Non-pigmented ciliary epithelial cell (primary cell): Measurements from ENCODE around the gene FAM216A.
"Not testable (repeated sequence)": the region's sequence is repeated elsewhere in the genome, so short reads cannot be mapped to it uniquely, and the experiment has no call there.

Experiments
- DNase-seq: peaks from one replicate; pipeline ENCODE4 v3.0.0-alpha.2; 2010; ENCODE audit warnings: low read depth

The FAM216A gene, protein sequence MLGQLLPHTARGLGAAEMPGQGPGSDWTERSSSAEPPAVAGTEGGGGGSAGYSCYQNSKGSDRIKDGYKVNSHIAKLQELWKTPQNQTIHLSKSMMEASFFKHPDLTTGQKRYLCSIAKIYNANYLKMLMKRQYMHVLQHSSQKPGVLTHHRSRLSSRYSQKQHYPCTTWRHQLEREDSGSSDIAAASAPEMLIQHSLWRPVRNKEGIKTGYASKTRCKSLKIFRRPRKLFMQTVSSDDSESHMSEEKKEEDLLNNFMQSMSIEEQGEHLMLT

GRCh38 chr12:110468214-110469048 is at the start of gene FAM216A, which contains the start of gene GPN3:
TSS of gene FAM216A (plus strand) at chr12:110468845. CDS start at chr12:110468876, 31 bp downstream.
TSS of gene GPN3 (minus strand) at chr12:110468257. CDS start at chr12:110468203, 54 bp downstream.
- DNase-seq: peak; percentile 92

GRCh38 chr12:110420644-110421043 is 48.0 kb upstream of the FAM216A start:
- not testable (repeated sequence) for DNase-seq

DNA sequence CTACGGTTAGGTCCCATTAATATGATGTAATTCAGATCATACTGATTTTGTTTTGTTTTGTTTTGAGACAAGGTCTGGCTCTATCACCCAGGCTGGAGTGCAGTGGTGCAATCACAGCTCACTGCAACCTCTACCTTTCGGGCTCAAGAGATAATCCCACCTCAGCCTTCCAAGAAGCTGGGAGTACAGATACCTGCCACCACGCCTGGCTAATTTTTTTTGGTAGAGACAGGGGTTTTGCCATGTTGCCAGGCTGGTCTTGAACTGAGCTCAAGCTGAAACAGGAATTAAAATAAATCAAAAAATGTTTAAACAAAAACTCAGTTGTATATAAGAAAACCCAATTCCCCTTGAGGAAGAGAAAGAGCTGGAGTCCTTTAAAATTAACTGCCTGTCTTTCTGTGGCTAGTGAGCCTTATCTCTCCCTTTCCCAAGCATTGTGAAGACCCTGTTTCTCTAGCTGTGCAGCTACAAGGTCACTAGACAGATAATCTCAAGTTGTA is 47.4 kb upstream of the FAM216A start:
- no peak for DNase-seq

DNA sequence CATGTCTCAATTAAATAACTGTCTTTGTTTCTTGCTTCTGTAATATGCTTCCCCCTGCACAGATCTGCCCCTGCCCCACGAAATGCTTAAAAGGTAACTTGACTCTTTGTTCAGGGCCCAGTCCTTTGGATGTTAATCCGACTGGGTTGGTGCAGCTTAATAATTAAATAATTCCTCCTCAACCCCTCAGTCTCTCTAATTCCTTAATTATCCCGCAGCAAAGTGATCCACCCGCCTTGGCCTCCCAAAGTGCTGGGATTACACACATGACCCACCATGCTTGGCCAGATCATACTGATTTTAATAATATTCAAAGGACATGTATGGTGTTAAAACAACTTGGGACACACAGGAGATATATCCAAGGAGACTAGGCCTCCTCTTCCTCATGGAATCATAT is 46.9 kb upstream of the FAM216A start:
- no peak for DNase-seq

- no peak for DNase-seq
Measured at GRCh38 chr12:110424237-110424636, 44.4 kb upstream of the FAM216A start.

DNA sequence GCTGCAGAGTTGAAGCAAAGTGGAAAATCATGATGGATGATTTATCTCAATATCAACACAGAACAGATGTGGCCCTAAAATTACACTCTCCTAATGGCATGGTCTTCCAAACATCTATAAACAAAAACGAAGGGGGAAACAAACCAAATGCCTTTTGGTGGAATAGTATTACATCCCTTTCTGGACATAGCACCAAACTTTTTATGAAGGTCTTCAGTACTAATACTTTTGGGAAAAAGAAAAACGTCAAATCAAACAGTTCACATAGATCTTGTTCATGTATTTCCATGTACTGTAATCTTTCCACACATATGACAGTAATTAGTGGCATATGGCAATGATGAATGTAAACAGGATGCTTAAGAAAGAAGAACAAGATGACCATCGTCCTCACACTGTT is 42.2 kb upstream of the FAM216A start:
- no peak for DNase-seq

DNA sequence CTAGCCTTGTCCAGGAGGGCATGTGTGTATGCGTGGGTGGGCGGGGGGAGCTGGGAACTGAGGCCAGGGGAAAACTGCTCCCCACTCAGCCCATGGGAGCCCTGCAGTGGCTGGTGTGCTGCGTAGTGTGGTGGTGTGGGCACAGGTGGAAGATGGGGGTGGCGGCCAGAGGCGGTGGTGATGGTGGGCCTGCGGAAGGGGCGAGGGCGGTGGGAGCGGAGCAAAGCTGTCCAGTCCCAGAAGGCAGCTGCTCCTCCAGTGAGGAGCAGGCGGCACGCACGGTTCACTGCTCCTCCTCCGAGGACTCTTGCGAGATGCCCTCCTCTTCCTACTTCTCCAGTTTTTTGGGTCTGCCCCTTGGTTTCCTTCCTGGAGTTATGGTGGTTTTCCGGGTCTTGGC is 39.0 kb upstream of the FAM216A start:
- DNase-seq: not testable (repeated sequence)

DNA sequence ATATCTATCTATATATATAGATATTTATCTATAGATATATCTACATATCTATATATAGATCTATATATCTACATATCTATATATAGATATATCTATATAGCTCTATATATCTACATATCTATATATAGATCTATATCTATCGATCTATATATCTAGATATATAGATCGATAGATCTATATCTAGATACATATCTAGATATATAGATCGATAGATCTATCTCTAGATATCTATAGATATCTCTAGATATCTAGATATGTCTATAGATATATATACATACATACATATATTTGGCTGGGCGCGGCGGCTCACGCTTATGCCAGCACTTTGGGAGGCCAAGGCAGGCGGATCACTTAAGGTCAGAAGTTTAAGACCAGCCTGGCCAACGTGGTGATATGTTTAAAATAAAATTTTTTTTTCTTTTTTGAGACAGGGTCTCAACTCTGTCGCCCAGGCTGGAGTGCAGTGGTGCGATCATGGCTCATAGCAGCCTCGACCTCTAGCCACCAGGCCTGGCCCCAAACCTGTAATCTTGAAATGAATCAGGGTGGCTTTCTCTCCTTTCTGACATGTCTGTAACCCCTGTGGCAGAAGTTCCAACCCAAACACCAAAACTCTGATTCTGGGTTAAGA is 36.6 kb upstream of the FAM216A start:
- DNase-seq: no peak

- DNase-seq: peak; percentile 28
Measured at GRCh38 chr12:110436231-110436630, 32.4 kb upstream of the FAM216A start.

GRCh38 chr12:110444455-110444854 is 24.2 kb upstream of the FAM216A start:
- DNase-seq: no peak

DNA sequence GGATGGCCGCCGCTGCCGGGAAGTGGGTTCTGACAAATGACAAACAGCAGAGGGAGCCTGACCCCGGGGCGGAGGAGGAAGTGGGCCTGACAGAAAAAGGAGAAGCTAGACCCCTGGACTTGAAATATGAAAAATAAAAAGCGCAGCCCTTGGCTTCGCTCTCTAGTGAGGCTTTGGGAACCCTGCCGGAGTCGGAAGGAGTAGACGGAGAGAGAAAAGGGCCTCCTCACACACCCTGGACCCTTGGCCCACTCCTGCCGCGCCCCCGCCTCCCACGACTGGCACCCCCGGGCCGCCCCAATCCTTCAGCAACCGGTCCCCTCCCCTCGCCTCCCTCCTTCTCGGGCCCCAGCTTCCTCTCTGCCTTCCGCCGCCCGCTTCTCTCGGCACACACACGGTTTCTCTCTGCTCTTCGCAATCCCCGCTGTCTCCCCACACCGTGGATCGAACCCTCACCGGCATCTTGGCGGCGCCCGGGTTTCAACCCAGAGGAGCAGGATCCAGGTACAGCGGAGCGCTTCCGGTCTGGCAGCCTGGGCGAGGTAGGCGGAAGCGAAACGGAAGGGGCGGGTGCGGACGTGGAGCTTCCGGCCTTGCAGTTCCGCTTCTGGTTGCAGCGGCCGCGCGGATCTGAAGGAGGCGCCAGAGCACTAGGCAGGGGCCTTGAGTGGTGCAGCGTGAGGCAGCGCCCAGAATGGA is 18.7 kb upstream of the FAM216A start, which contains the start of gene ARPC3:
Gene ARPC3 (minus strand): TSS at position 539 of the 699 bp plus-strand sequence. CDS start 77 bp downstream, at position 462.
- peak; percentile 70 for DNase-seq

GRCh38 chr12:110451263-110451662 is 17.4 kb upstream of the FAM216A start:
- DNase-seq: no peak

- DNase-seq: no peak
Measured at GRCh38 chr12:110453569-110454296, 14.9 kb upstream of the FAM216A start.

GRCh38 chr12:110458756-110459155 is 9.9 kb upstream of the FAM216A start:
- no peak for DNase-seq

DNA sequence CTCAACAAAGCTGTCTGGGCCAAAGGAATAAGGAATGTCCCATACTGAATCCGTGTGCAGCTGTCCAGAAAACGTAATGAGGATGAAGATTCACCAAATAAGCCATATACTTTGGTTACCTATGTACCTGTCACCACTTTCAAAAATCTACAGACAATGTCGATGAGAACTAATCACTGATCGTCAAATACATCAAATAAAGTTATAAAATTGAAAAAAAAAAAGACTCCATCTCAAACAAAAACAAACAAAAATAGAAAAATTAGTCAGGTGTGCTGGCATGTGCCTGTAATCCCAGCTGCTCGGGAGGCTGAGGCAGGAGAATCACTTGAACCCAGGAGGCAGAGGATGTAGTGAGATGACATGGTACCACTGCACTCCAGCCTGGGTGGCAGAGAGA is 7.5 kb upstream of the FAM216A start:
- DNase-seq: not testable (repeated sequence)

- DNase-seq: no peak
Measured at GRCh38 chr12:110465024-110465423, 3.6 kb upstream of the FAM216A start.

DNA sequence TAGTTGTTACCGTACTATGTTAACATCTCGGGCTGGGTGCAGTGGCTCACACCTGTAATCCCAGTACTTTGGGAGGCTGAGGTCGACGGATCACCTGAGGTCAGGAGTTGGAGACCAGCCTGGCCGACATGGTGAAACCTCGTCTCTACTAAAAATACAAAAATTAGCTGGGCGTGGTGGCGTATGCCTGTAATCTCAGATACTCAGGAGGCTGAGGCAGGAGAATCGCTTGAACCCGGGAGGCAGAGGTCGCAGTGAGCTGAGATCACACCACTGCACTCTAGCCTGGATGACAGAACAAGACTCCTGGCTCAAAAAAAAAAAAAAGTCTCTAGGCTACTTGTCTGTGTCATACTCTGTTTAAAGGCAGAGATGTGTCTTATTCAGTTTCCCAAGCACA is 2.9 kb upstream of the FAM216A start:
- not testable (repeated sequence) for DNase-seq

DNA sequence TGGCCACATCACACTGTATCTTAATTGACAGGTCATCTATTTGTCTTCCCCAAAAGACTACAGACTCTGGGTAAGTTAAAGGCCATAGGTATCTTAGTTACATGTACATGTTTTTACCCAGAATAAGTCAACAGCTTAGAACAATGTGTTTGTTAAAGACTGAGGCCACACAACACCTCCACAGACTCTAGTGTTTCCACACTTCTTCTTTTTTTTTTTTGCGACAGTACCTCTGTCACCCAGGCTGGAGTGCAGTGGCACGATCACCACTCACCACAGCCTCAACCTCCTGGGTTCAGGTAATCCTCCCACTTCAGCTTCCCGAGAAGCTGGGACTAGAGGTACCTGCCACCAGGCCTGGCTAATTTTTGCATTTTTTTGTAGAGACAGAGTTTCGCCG is 1.9 kb upstream of the FAM216A start:
- DNase-seq: no peak

GRCh38 chr12:110467847-110468213 is 815 bp upstream of the FAM216A start:
- no peak for DNase-seq

DNA sequence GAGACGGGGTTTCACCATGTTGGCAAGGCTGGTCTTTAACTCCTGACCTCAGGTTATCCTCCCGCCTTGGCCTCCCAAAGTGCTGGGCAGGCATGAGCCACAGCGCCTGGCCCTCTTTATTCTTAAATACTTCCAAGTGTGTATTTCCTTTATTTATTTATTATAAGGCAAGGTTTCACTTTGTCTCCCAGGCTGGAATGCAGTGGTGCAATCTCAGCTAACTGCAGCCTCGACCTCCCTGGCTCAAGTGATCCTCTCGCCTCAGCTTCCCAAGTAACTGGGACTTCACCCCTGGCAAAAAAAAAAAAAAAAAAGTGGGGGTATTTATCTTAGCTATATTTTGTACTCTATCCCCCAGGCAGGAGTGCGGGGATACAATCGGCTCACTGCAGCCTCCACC is 6.8 kb downstream of the FAM216A start:
- DNase-seq: no peak
